ENCODE results near the gene CRLF3.
A peak's percentile ranks its signal among the peaks of the same experiment; 100 is the strongest.
"Not testable (repeated sequence)": the region's sequence is repeated elsewhere in the genome, so short reads cannot be mapped to it uniquely, and the experiment has no call there.

Gene CRLF3

DNA sequence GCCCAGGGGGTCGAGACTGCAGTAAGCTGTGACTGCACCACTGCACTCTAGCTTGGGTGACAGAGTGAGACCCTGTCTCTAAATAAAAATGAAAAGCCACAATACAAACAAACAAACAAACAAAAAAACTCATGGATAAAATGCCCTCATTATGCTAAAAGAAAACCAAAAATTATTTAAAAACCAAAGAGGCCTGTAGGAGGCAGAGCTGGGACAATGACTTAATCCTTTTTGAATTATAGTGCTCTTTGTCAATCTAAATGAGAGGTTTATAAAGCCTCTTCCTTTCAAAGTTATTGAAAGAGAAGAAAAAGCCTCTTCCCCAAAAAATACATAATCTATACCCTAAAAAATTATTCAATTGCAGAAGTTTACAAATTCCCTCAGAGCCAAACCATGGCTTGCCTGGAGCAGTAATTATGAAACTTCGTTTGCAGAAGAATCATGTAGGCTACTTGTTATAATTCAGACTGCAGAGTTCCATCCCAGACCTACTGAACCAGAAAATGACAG is 18.5 kb downstream of the CRLF3 start:
- Mint-ChIP-seq H3K9me3 (no peaks in the 10 kb centered on the region), H3K36me3 (peaks cover 53% of the 10 kb centered on the region), H3K27me3 (no peaks in the 10 kb centered on the region), H3K27ac (peak overlapping the region; percentile 77), H3K4me3 (peak overlapping the region; percentile 13), H3K4me1 (peaks cover 54% of the 10 kb centered on the region)
- CTCF ChIA-PET, result interaction anchor here (0.7 to 12.3 kb wide), 4 partner anchors 17 to 101 kb away, joined by 3 to 211 read pairs (median 3); partner anchors contain the start of genes CRLF3 and TEFM
- DNase-seq, result no peak

DNA sequence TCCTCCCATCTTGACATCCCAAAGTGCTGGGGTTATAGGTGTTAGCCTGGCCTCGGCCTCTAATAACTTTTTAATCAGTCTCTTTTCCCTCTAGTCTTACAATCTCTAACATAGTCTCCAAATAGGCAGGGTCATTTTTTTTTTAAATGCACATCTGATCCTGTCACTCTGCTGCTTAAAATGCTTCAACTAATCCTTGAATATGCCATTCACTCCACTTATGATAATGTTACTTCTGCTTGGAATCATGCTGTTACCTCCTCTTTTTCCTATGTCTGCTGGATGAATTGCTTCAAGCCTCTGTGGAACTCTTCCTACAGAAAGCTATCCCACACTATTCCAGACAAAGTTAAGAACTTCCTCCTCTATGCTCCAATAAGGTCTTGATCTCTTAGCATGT is 22.8 kb downstream of the CRLF3 start:
- Mint-ChIP-seq H3K36me3 (peaks cover 57% of the 10 kb centered on the region), H3K27ac (no peak overlapping the region), H3K9me3 (no peaks in the 10 kb centered on the region), H3K27me3 (no peaks in the 10 kb centered on the region), H3K4me1 (peaks cover 20% of the 10 kb centered on the region), H3K4me3 (no peak overlapping the region)
- no peak for DNase-seq
- CTCF ChIA-PET, result no interaction called here

DNA sequence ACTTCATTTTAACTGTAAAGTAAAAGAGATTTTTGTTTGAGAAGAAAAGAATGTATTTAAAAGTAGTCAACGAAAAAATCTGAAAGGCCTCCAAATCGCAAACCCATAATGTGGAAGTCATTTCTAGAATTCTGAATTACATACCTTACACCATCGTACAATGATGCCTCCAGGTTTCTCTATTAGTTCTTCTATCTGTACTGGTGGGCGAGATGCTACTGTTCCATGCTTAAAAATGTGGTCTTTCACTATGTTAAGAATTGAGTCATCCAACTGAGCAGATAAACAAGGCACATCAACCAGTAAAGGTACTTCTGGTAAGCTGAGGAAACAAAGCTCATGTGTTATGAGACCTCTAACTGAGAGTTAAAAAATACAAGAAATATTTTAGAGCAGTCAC is 28.5 kb downstream of the CRLF3 start:
- Mint-ChIP-seq H3K9me3 (no peaks in the 10 kb centered on the region), H3K27ac (no peak overlapping the region), H3K4me1 (peaks cover 4% of the 10 kb centered on the region), H3K27me3 (no peaks in the 10 kb centered on the region), H3K36me3 (peaks cover 59% of the 10 kb centered on the region), H3K4me3 (no peak overlapping the region)
- CTCF ChIA-PET, result interaction anchor here (1.1 to 1.2 kb wide), 2 partner anchors 9 to 31 kb away, joined by 3 read pairs; no protein-coding TSS in a partner anchor
- DNase-seq, result no peak

DNA sequence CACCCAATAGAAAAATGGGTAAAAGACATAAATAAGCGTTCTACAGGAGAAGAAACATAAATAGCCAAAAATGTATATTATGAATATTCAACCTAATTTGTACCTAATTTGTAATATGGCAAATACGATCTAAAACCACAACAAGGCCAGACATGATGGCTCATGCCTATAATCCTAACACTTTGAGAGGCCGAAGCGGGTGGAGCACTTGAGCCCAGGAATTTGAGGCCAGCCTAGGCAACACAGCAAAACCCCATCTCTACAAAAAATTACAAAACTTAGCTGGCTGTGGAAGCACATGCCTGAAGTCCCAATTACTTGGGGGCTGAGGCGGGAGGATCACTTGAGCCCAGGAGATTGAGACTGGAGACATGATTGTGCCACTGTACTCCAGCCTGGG is 30.1 kb downstream of the CRLF3 start:
- CTCF ChIA-PET, result no interaction called here

DNA sequence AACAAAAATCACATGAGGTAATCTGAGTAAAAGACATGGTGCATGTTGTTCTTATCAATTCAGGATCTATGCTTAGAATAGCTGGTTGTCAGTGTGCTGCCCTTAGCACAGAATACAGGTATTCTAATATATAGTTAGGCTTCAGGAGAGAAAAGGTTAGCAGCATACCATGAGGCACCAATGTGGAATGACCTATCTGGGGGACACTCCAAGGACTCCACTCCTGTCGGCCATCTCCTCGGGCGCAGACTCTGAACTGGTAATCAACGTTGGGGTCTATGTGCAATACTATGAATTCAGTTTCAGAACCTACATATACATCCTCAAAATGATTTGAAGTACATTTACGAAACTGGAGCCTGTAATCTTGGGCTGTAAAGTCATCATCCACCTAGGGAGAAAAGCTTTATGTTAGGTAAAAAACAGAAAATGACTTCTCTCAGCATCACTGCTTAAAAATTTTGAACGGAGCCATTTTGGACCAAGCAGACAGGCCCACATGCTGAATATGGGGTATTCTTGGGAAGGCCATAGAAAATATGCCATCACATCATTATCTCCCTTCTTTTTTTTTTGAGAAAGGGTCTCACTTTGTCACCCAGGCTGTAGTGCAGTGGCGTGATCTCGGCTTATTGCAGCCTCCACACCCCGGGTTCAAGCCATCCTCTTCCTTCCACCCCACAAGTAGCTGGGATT is 31.1 kb downstream of the CRLF3 start:
- peaks cover 12% of the 10 kb centered on the region for H3K4me1 Mint-ChIP-seq
- H3K9me3 Mint-ChIP-seq, result no peaks in the 10 kb centered on the region
- H3K27me3 Mint-ChIP-seq, result no peaks in the 10 kb centered on the region
- DNase-seq, result no peak
- H3K4me3 Mint-ChIP-seq, result no peak overlapping the region
- H3K36me3 Mint-ChIP-seq, result peaks cover 62% of the 10 kb centered on the region
- peak overlapping the region; percentile 8 for H3K27ac Mint-ChIP-seq
- CTCF ChIA-PET, result no interaction called here

More for the DNA sequence above, 30.1 kb downstream of the CRLF3 start:
- Mint-ChIP-seq H3K4me3 (no peak overlapping the region), H3K36me3 (peaks cover 58% of the 10 kb centered on the region), H3K4me1 (peaks cover 12% of the 10 kb centered on the region), H3K27ac (peak overlapping the region; percentile 14), H3K27me3 (no peaks in the 10 kb centered on the region), H3K9me3 (no peaks in the 10 kb centered on the region)
- no peak for DNase-seq

DNA sequence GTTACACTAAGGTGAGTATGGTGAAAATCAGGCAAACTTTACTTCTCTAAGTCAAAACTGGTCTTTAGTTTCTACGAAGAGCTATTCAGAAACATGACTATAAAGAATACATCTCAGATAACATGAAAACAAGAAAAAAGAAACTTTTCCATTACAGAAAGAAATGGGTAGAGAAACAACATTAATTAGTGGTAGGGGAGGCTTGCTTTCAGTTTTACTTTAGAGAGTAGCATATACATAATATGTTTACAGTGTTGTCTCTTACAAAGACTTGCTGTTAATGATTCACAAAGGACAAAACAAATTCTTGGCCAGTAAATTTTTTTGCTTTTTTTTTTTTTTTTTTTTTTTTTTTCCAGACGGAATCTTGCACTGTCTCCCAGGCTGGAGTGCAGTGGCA is 34.2 kb downstream of the CRLF3 start:
- no peaks in the 10 kb centered on the region for H3K27me3 Mint-ChIP-seq
- H3K4me1 Mint-ChIP-seq, result peaks cover 8% of the 10 kb centered on the region
- peaks cover 52% of the 10 kb centered on the region for H3K36me3 Mint-ChIP-seq
- H3K4me3 Mint-ChIP-seq, result no peak overlapping the region
- DNase-seq, result no peak
- H3K27ac Mint-ChIP-seq, result peak overlapping the region; percentile 90
- CTCF ChIA-PET, result interaction anchor here (0.6 to 1.5 kb wide), 2 partner anchors 33 to 35 kb away, joined by 3 to 9 read pairs; partner anchors contain the start of gene CRLF3
- no peaks in the 10 kb centered on the region for H3K9me3 Mint-ChIP-seq

DNA sequence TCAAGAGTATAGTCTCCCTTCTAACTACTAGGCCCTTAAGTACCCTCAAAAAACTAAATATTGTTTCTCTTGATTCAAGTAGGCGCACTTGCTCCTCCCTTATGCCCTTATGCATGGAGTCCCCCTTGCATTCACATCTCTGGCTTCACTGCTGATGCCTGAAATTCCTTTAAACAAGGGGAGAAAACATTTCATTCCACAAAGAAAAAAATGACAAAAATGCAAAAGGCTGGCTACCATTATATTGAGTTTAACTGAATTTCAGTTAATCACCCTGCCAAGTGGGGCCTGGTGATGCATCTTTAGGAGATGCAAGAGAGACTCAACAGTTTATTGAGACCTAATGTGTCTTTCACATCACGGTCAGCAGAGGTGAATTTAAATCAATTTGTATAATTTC is 35.6 kb downstream of the CRLF3 start:
- H3K4me3 Mint-ChIP-seq, result no peak overlapping the region
- H3K27ac Mint-ChIP-seq, result peak overlapping the region; percentile 11
- peaks cover 53% of the 10 kb centered on the region for H3K36me3 Mint-ChIP-seq
- H3K9me3 Mint-ChIP-seq, result no peaks in the 10 kb centered on the region
- no peaks in the 10 kb centered on the region for H3K27me3 Mint-ChIP-seq
- H3K4me1 Mint-ChIP-seq, result peaks cover 8% of the 10 kb centered on the region
- CTCF ChIA-PET, result no interaction called here
- DNase-seq, result no peak

DNA sequence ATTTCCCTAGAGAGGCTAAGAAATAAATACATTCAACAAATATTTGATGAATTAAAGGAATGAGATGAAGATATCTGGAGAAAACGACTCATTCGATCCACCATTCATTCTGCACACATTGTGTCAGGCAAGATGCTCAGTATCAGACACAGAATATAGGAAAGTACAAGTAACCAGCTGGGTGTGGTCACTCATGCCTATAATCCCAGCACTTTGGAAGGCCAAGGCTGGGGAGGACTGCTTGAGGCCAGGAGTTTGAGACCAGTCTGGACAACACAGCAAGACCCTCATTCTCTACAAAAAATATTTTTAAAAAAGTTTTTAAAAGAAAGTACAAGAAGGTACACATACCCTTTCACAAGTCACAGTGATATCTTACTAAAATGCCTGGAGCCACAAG is 42.3 kb downstream of the CRLF3 start:
- CTCF ChIA-PET, result no interaction called here

DNA sequence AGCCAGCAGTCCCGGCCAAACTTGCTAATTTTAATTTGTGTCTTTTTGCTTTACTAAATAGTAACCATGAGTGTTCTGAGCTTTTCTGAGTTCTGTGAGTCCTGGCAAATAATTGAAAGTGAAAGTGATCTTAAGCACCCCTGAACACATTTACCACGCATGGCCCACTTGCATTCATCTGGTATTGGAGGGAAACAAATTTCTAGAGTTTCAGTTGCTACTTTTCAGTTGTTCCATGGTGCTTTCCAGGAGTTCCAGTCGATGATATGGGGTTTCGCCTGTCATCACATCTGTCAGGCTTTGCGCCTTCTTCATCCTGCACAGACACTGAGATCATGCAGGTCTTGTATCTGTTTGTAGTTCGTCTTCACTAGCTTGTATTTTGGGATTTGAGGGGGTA is 44.1 kb downstream of the CRLF3 start:
- H3K9me3 Mint-ChIP-seq, result no peaks in the 10 kb centered on the region
- peaks cover 34% of the 10 kb centered on the region for H3K36me3 Mint-ChIP-seq
- no peak overlapping the region for H3K4me3 Mint-ChIP-seq
- H3K4me1 Mint-ChIP-seq, result peaks cover 8% of the 10 kb centered on the region
- DNase-seq, result peak; percentile 38
- H3K27me3 Mint-ChIP-seq, result no peaks in the 10 kb centered on the region
- CTCF ChIA-PET, result interaction anchor here (1.2 to 2.8 kb wide), 2 partner anchors 30 to 46 kb away, joined by 3 to 10 read pairs; no protein-coding TSS in a partner anchor
- peak overlapping the region; percentile 89 for H3K27ac Mint-ChIP-seq

More for the DNA sequence above, 42.3 kb downstream of the CRLF3 start:
- DNase-seq, result no peak
- Mint-ChIP-seq H3K36me3 (peaks cover 32% of the 10 kb centered on the region), H3K27me3 (no peaks in the 10 kb centered on the region), H3K9me3 (no peaks in the 10 kb centered on the region), H3K4me1 (peaks cover 8% of the 10 kb centered on the region), H3K27ac (peak overlapping the region; percentile 67), H3K4me3 (no peak overlapping the region)

DNA sequence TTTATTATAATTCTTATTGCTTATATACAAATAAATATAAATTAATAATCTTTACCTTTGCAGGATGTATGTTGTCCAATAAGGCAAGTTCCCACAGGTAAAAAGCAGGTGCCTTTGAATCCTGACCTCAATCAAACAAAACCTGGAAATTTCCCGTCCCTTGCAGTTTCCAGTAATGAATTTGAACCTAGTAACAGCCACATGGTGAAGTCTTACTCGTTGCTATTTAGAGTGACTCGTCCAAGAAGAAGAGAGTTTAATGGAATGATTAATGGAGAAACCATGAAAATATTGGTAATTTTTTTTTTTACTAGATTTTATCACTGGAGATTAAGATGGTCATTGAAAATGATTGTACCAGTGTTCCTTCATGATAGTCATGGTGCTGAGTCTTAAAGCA is 55.7 kb downstream of the CRLF3 start:
- CTCF ChIA-PET, H3K9me3 Mint-ChIP-seq, H3K4me3 Mint-ChIP-seq, H3K27ac Mint-ChIP-seq, DNase-seq, H3K27me3 Mint-ChIP-seq, H3K4me1 Mint-ChIP-seq: not testable (repeated sequence)
- peaks cover 33% of the 10 kb centered on the region for H3K36me3 Mint-ChIP-seq

DNA sequence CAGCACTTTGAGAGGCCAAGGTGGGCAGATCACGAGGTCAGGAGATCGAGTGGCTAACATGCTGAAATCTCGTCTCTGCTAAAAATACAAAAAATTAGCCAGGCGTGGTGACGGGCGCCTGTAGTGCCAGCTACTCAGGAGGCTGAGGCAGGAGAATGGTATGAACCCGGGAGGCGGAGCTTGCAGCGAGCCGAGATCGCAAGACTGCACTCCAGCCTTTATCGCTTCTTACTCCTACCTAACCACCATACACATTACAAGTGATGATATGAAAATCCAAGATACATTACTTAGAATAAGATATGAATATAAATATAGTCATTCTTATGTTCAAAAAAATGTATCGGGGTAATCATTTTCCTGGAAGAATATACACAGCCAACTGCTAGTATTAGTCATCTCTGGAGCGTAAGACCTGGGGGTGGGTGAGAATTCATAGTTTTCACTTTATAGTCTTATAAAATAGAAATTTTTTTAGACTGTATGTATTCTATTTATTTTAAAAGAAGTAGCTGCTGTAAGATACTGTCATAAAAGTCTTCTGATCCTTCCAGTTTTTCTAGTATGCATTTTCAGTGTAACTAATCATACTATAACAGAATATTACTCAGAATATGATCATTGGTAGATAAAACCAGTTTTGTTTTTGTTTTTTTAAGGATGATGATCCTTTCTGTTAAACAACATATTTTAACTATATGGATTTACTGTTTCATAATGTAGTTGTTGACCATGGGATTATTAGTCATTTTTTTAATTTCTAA is 56.7 kb downstream of the CRLF3 start:
- CTCF ChIA-PET, H3K9me3 Mint-ChIP-seq, H3K4me3 Mint-ChIP-seq, DNase-seq, H3K4me1 Mint-ChIP-seq, H3K27me3 Mint-ChIP-seq: not testable (repeated sequence)
- H3K36me3 Mint-ChIP-seq, result peaks cover 29% of the 10 kb centered on the region
- H3K27ac Mint-ChIP-seq, result peak overlapping the region; percentile 55

DNA sequence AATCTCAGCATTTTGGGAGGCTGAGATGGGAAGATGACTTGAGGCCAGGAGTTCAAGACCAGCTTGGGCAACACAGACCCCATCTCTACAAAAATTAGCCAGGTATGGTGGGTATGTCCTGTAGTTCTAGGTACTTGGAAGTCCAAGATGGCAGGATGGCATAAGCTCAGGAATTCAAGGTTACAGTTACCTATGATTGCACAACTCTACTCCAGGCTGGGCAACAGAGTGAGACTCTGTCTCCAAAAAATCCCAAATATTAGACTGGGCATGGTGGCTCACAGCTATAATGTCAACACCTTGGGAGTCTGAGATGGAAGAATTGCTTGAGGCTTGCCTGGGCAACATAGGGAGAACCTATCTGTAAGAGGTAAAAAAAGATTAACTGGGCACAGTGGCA is 63.4 kb downstream of the CRLF3 start:
- peaks cover 2% of the 10 kb centered on the region for H3K4me1 Mint-ChIP-seq
- H3K27ac Mint-ChIP-seq, result no peak overlapping the region
- no peaks in the 10 kb centered on the region for H3K27me3 Mint-ChIP-seq
- CTCF ChIA-PET, result interaction anchor here (0.8 kb wide), 1 partner anchor 16 kb away, joined by 3 read pairs; no protein-coding TSS in a partner anchor
- peaks cover 29% of the 10 kb centered on the region for H3K36me3 Mint-ChIP-seq
- no peak for DNase-seq
- no peak overlapping the region for H3K4me3 Mint-ChIP-seq
- H3K9me3 Mint-ChIP-seq, result no peaks in the 10 kb centered on the region

DNA sequence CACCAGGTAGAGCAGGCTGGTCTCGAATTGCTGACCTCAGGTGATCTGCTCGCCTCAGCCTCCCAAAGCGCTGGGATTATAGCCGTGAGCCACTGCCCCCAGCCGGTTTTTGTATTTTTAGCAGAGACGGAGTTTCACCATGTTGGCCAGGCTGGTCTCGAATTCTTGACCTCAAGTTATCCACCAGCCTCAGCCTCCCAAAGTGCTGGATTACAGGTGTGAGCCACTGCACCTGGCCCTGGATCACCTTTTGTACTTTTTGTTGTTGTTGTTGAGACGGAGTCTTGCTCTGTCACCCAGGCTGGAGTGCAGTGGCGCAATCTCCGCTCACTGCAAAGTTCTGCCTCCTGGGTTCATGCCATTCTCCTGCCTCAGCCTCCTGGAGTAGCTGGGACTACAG is 71.2 kb downstream of the CRLF3 start:
- H3K27me3 Mint-ChIP-seq, H3K4me1 Mint-ChIP-seq, DNase-seq, H3K27ac Mint-ChIP-seq, H3K9me3 Mint-ChIP-seq, H3K4me3 Mint-ChIP-seq, CTCF ChIA-PET: not testable (repeated sequence)
- peaks cover 26% of the 10 kb centered on the region for H3K36me3 Mint-ChIP-seq

DNA sequence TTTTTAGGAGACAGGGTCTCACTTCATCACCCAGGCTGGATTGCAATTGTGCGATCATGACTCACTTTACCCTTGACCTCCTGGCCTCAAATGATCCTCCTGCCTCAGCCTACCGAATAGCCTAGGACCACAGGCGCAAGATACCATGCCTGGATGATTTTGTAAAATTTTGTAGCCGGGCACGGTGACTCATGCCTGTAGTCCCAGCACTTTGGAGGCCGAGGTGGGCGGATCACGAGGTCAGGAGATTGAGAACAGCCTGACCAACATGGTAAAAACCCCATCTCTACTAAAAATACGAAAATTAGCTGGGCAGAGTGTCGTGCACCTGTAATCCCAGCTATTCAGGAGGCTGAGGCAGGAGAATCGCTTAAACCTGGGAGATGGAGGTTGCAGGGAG is 73.5 kb downstream of the CRLF3 start:
- DNase-seq, H3K4me1 Mint-ChIP-seq, H3K27ac Mint-ChIP-seq, CTCF ChIA-PET, H3K27me3 Mint-ChIP-seq, H3K4me3 Mint-ChIP-seq, H3K9me3 Mint-ChIP-seq: not testable (repeated sequence)
- peaks cover 23% of the 10 kb centered on the region for H3K36me3 Mint-ChIP-seq

DNA sequence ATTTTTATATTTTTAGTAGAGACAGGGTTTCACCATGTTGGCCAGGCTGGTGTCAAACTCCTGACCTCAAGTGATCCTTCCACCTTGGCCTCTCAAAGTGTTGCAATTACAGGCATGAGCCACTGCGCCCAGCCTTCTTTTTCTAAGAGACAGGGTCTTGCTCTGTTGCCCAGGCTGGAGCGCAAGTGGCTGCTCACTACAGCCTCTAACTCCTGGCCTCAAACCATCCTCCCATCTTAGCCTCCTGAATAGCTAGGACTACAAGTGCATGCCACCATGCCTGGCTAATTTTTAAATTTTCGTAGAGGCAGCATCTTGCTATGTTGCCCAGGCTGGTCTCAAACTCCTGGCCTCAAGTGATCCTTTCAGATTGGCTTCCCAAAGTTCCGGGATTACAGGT is 76.9 kb downstream of the CRLF3 start:
- H3K27me3 Mint-ChIP-seq, CTCF ChIA-PET, H3K4me1 Mint-ChIP-seq, DNase-seq, H3K4me3 Mint-ChIP-seq, H3K27ac Mint-ChIP-seq, H3K9me3 Mint-ChIP-seq: not testable (repeated sequence)
- H3K36me3 Mint-ChIP-seq, result peaks cover 28% of the 10 kb centered on the region

Data from activated naive CD4-positive, alpha-beta T cell treated with anti-CD3 and anti-CD28 coated beads, Interleukin-2, amount 10 ng/mL, durations not matched to agents 7 days and 5 days (primary cell).